PC-3 (cell line): Measurements from ENCODE around the gene CCDC78. TPM values are rescaled to one million over a fixed set of nuclear protein-coding genes. Genes with fewer than 3 reads are reported as not detected.
A peak's percentile ranks its signal among the peaks of the same experiment; 100 is the strongest.

Experiments
- ATAC-seq: fragments of 200-7000 bp; cut with Tn5 transposase; 2 replicates; pipeline ENCODE4 v1.9.1; 2020; ENCODE audit warnings: mild to moderate bottlenecking, moderate library complexity
- BruUV-seq: library from RNA; stranded (reverse); fragments of 400-500 nt; replicated peaks from 2 replicates; lab custom pipeline; 2021; lab: Mats Ljungman, UMichigan
- CTCF ChIA-PET: fragments of 300-600 bp; sonication (Branson Sonifier 250); formaldehyde crosslinking; loops from one replicate; lab custom pipeline; 2022; ENCODE audit warnings: antibody characterized with exemption; lab: Charles Lee
- POLR2A ChIA-PET: fragments of 300-600 bp; sonication (Branson Sonifier 250); formaldehyde crosslinking; loops from one replicate; lab custom pipeline; 2022; ENCODE audit warnings: antibody characterized with exemption; ENCODE audit not compliant: unreplicated experiment; lab: Charles Lee
- DNase-seq: peaks from one replicate; pipeline ENCODE4 v3.0.0-alpha.2; 2015
- H2AFZ ChIP-seq: fragments of 300-600 bp; sonication (generic); 2 replicates; pipeline ENCODE4 v1.6.0; 2016; ENCODE audit warnings: antibody characterized with exemption, low read length
- H3F3A ChIP-seq: fragments of 300-600 bp; sonication (generic); one replicate; pipeline ENCODE4 v1.6.0; 2017; ENCODE audit warnings: antibody characterized with exemption, low read length, control low read depth, mild to moderate bottlenecking; ENCODE audit not compliant: unreplicated experiment
- H3K27ac ChIP-seq: fragments of 300-600 bp; sonication (generic); 2 replicates; pipeline ENCODE4 v1.5.1; 2016; ENCODE audit warnings: mild to moderate bottlenecking, low read length
- H3K27me3 ChIP-seq: fragments of 300-600 bp; sonication (generic); 2 replicates; pipeline ENCODE4 v1.6.1; 2016; ENCODE audit warnings: low read length, mixed read lengths
- H3K36me3 ChIP-seq: fragments of 300-600 bp; sonication (generic); 2 replicates; pipeline ENCODE4 v1.6.1; 2016; ENCODE audit warnings: low read depth, mixed run types, low read length, mixed read lengths
- H3K4me1 ChIP-seq: fragments of 300-600 bp; sonication (generic); 2 replicates; pipeline ENCODE4 v1.5.1; 2016; ENCODE audit warnings: low read length; ENCODE audit not compliant: insufficient read depth
- H3K4me2 ChIP-seq: fragments of 300-600 bp; sonication (generic); 2 replicates; pipeline ENCODE4 v1.6.0; 2016; ENCODE audit warnings: low read length
- H3K4me3 ChIP-seq: fragments of 300-600 bp; sonication (generic); 2 replicates; pipeline ENCODE4 v1.5.1; 2016; ENCODE audit warnings: mild to moderate bottlenecking, low read length, mixed read lengths
- H3K79me2 ChIP-seq: fragments of 300-600 bp; sonication (generic); 2 replicates; pipeline ENCODE4 v1.6.1; 2017; ENCODE audit warnings: low read length, mixed read lengths
- H3K9ac ChIP-seq: fragments of 300-600 bp; sonication (generic); 2 replicates; pipeline ENCODE4 v1.6.0; 2016; ENCODE audit warnings: mild to moderate bottlenecking, low read length
- H3K9me2 ChIP-seq: fragments of 300-600 bp; sonication (generic); replicated peaks from 2 replicates; pipeline ENCODE4 v1.6.1; 2016; ENCODE audit warnings: mixed run types, low read length, mixed read lengths
- H3K9me3 ChIP-seq: fragments of 300-600 bp; sonication (generic); 2 replicates; pipeline ENCODE4 v1.6.1; 2016; ENCODE audit warnings: low read length, mixed read lengths
- H4K20me1 ChIP-seq: fragments of 300-600 bp; sonication (generic); 2 replicates; pipeline ENCODE4 v1.6.1; 2016; ENCODE audit warnings: low read length, mixed read lengths
- CTCF ChIP-seq: fragments of 300-600 bp; sonication (generic); conservative IDR thresholded peaks from 2 replicates; pipeline ENCODE4 v1.5.1; 2017; ENCODE audit warnings: antibody characterized with exemption, low read depth, mild to moderate bottlenecking, low read length
- EZH2 ChIP-seq: fragments of 300-600 bp; sonication (generic); IDR thresholded peaks from one replicate; pipeline ENCODE4 v1.6.1; 2017; ENCODE audit warnings: antibody characterized with exemption, mild to moderate bottlenecking, low read length; ENCODE audit not compliant: unreplicated experiment
- EZH2phosphoT487 ChIP-seq: fragments of 300-600 bp; sonication (generic); IDR thresholded peaks from 2 replicates; pipeline ENCODE4 v1.6.1; 2018; ENCODE audit warnings: mild to moderate bottlenecking, antibody characterized with exemption, low read length, borderline replicate concordance
- intact Hi-C: fragments of 100-400 bp; cut with micrococcal nuclease; formaldehyde crosslinking; loops from 2 replicates; pipeline ENCODE4 v1.9.0; 2023
- total RNA-seq: library from RNA; depleted of rRNA; stranded (reverse); fragments of >200 nt; gene quantifications from 2 replicates; pipeline ENCODE4 v1.2.3, GENCODE V29; 2014

Gene CCDC78
- total RNA-seq, 1 experiment from 2014 or later = 3.3 TPM

- no peaks in the 10 kb centered on the region for H3K79me2 ChIP-seq
- H3K27ac ChIP-seq = no peak overlapping the region
- peak overlapping the region; percentile 80 for H2AFZ ChIP-seq
- H3K9me3 ChIP-seq = no peaks in the 10 kb centered on the region
- no peaks in the 10 kb centered on the region for H4K20me1 ChIP-seq
- TF ChIP-seq EZH2 = no peak
- TF ChIP-seq EZH2phosphoT487 = 0 out of 2 replicates have a peak, but pooled peaks have one; percentile 46
- DNase-seq (peak; percentile 62), ATAC-seq (peak; percentile 62)
- H3F3A ChIP-seq = peaks cover 4% of the 10 kb centered on the region
- H3K4me2 ChIP-seq = peak overlapping the region; percentile 88
- no peaks in the 10 kb centered on the region for H3K36me3 ChIP-seq
- peaks cover 14% of the 10 kb centered on the region; the same call in 1 of the 2 replicates for H3K4me1 ChIP-seq
- H3K9me2 ChIP-seq = no peaks in the 10 kb centered on the region
- BruUV-seq = no TSS peak
- peak overlapping the region; percentile 63 for H3K4me3 ChIP-seq
- H3K27me3 ChIP-seq = no peaks in the 10 kb centered on the region
- peak overlapping the region; percentile 26 for H3K9ac ChIP-seq
- intact Hi-C loops = no loop called here
- POLR2A ChIA-PET = interaction anchor here (0.6 to 1.1 kb wide), 4 partner anchors 32 to 112 kb away, joined by 3 to 9 read pairs (median 4); partner anchors contain the start of genes CHTF18, METTL26 and RPUSD1
- CTCF ChIA-PET = no interaction called here
Measured at GRCh38 chr16:695355-696089, 30.7 kb downstream of the CCDC78 start.

- ChIA-PET CTCF (no interaction called here), POLR2A (interaction anchor here (1.0 to 1.1 kb wide), 2 partner anchors 59 to 93 kb away, joined by 4 to 9 read pairs; partner anchors contain the start of genes CHTF18, METTL26 and RPUSD1)
- no TSS peak for BruUV-seq
- Histone ChIP-seq H2AFZ (no peak overlapping the region), H3K36me3 (no peaks in the 10 kb centered on the region), H3K4me3 (peak overlapping the region; percentile 65), H3K4me1 (peaks cover 14% of the 10 kb centered on the region; the same call in 1 of the 2 replicates), H3K79me2 (no peaks in the 10 kb centered on the region), H3K9me3 (no peaks in the 10 kb centered on the region), H3F3A (peaks cover 4% of the 10 kb centered on the region), H3K27me3 (no peaks in the 10 kb centered on the region), H3K4me2 (peak overlapping the region; percentile 88), H3K9ac (no peak overlapping the region), H3K27ac (no peak overlapping the region), H3K9me2 (no peaks in the 10 kb centered on the region), H4K20me1 (no peaks in the 10 kb centered on the region)
- intact Hi-C loops = no loop called here
- DNase-seq (no peak), ATAC-seq (no peak; the same call in 1 of the 2 replicates)
- TF ChIP-seq EZH2 (no peak), CTCF (no peak), EZH2phosphoT487 (no peak)
Measured at GRCh38 chr16:694863-695354, 31.3 kb downstream of the CCDC78 start.

GRCh38 chr16:694187-694862, 31.9 kb downstream of the CCDC78 start:
- Histone ChIP-seq H2AFZ (no peak overlapping the region), H3K9me3 (no peaks in the 10 kb centered on the region), H3K79me2 (peaks cover 6% of the 10 kb centered on the region), H3K9ac (no peak overlapping the region), H3K4me1 (peaks cover 18% of the 10 kb centered on the region; the same call in 1 of the 2 replicates), H3K36me3 (no peaks in the 10 kb centered on the region), H3K27me3 (no peaks in the 10 kb centered on the region), H3F3A (peaks cover 4% of the 10 kb centered on the region), H3K4me2 (peak overlapping the region; percentile 88), H3K9me2 (no peaks in the 10 kb centered on the region), H3K27ac (no peak overlapping the region), H3K4me3 (peak overlapping the region; percentile 65), H4K20me1 (no peaks in the 10 kb centered on the region)
- TF ChIP-seq CTCF = no peak
- TF ChIP-seq EZH2phosphoT487 = no peak
- no peak for TF ChIP-seq EZH2
- CTCF ChIA-PET = no interaction called here
- POLR2A ChIA-PET = no interaction called here
- no TSS peak for BruUV-seq
- DNase-seq (no peak), ATAC-seq (no peak)
- intact Hi-C loops = no loop called here
